ENCODE results near the gene EYA2. TPM values are rescaled to one million over a fixed set of nuclear protein-coding genes. Genes with fewer than 3 reads are reported as not detected.
A peak's percentile ranks its signal among the peaks of the same experiment; 100 is the strongest.

The EYA2 gene
- total RNA-seq, 1 donor from 2014 or later: 15.3 TPM

GRCh38 chr20:47111576-47111975 is 216.9 kb downstream of the EYA2 start:
- DNase-seq (ENCODE audit: low spot score): no peak

- no peak for DNase-seq (ENCODE audit: low spot score)
Measured at GRCh38 chr20:47113362-47114109, 218.9 kb downstream of the EYA2 start.

- no peak for DNase-seq (ENCODE audit: low spot score)
Measured at GRCh38 chr20:47115694-47116093, 221.1 kb downstream of the EYA2 start.

- no peak for DNase-seq (ENCODE audit: low spot score)
Measured at GRCh38 chr20:47117371-47117770, 222.7 kb downstream of the EYA2 start.

- no peak for DNase-seq (ENCODE audit: low spot score)
Measured at GRCh38 chr20:47117773-47118172, 223.1 kb downstream of the EYA2 start.

GRCh38 chr20:47118206-47118605 is 223.6 kb downstream of the EYA2 start:
- no peak for DNase-seq (ENCODE audit: low spot score)

GRCh38 chr20:47118641-47119040 is 224.0 kb downstream of the EYA2 start:
- no peak for DNase-seq (ENCODE audit: low spot score)

GRCh38 chr20:47120346-47120936 is 225.8 kb downstream of the EYA2 start:
- no peak for DNase-seq (ENCODE audit: low spot score)

- DNase-seq (ENCODE audit: low spot score): no peak
Measured at GRCh38 chr20:47122560-47122959, 227.9 kb downstream of the EYA2 start.

GRCh38 chr20:47124181-47124717 is 229.6 kb downstream of the EYA2 start:
- no peak for DNase-seq (ENCODE audit: low spot score)

GRCh38 chr20:47125508-47125757 is 230.8 kb downstream of the EYA2 start:
- DNase-seq (ENCODE audit: low spot score): no peak

- DNase-seq (ENCODE audit: low spot score): peak; percentile 54
Measured at GRCh38 chr20:47125758-47126591, 231.3 kb downstream of the EYA2 start.

GRCh38 chr20:47126709-47127108 is 232.1 kb downstream of the EYA2 start:
- DNase-seq (ENCODE audit: low spot score): no peak

- DNase-seq (ENCODE audit: low spot score): no peak
Measured at GRCh38 chr20:47127546-47127945, 232.9 kb downstream of the EYA2 start.

- DNase-seq (ENCODE audit: low spot score): no peak
Measured at GRCh38 chr20:47127999-47128398, 233.4 kb downstream of the EYA2 start.

- no peak for DNase-seq (ENCODE audit: low spot score)
Measured at GRCh38 chr20:47129306-47129705, 234.7 kb downstream of the EYA2 start.

GRCh38 chr20:47133809-47134456 is 239.3 kb downstream of the EYA2 start:
- DNase-seq (ENCODE audit: low spot score): no peak

- no peak for DNase-seq (ENCODE audit: low spot score)
Measured at GRCh38 chr20:47136782-47137181, 242.1 kb downstream of the EYA2 start.

GRCh38 chr20:47137231-47137870 is 242.7 kb downstream of the EYA2 start:
- DNase-seq (ENCODE audit: low spot score): no peak

GRCh38 chr20:47139934-47140535 is 245.4 kb downstream of the EYA2 start:
- no peak for DNase-seq (ENCODE audit: low spot score)

GRCh38 chr20:47141350-47141921 is 246.8 kb downstream of the EYA2 start:
- DNase-seq (ENCODE audit: low spot score): no peak
